ENCODE measurements around the gene SLC38A8.

SLC38A8 gene

DNA sequence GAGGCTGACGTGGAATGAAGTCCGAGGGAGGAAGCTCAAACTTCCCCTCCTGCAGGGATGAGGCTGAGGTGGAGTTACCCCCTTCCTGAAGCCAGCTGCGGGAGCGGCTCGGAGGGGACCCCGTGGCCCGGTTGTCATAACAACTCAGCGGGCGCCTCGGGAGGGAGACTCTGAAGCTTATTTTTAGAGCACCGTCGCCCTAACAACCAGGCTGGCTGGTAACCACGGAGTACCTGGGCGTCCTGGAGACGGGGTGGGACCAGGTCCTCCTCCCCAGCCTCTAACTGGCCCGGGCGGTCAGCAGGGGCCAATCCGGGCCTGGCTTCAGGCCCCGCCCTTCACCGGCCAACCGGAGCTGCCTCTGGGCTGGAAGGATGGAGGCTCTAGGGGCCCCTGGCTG, 46.8 kb downstream of the SLC38A8 start:
- no peaks in the 10 kb centered on the region for H3K4me1 Mint-ChIP-seq
- no peak for ATAC-seq
- H3K4me3 Mint-ChIP-seq, result no peak overlapping the region
- DNase-seq, result no peak
- no peaks in the 10 kb centered on the region for H3K9me3 Mint-ChIP-seq
- H3K27me3 Mint-ChIP-seq, result peaks cover 31% of the 10 kb centered on the region
- no peak overlapping the region for H3K27ac Mint-ChIP-seq
- no peaks in the 10 kb centered on the region for H3K36me3 Mint-ChIP-seq (ENCODE audit: low read depth)

DNA sequence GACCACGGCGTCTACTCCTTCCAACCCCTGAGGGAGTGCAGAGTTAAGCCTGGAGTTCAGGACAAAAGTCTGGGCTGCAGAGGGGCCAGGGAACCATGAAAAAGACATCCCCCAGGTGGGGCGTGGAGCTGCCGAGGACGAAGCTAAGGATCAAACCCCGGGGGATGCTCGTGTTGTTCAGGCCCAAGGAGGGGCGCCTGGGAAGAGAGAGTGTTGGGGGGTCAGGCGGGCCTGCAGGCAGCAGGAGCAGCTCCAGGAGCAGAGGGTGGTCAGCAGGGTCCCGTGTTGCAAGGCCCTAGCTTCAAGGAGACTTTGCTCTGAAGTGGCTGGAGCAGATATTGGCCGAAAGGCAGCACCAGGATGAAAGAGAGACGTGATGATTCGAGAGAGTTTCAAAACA, 47.9 kb downstream of the SLC38A8 start:
- ATAC-seq, result no peak
- no peak for DNase-seq
- Mint-ChIP-seq H3K4me1 (no peaks in the 10 kb centered on the region), H3K27me3 (peaks cover 37% of the 10 kb centered on the region), H3K4me3 (no peak overlapping the region), H3K27ac (no peak overlapping the region), H3K9me3 (no peaks in the 10 kb centered on the region), H3K36me3 (ENCODE audit: low read depth) (no peaks in the 10 kb centered on the region)

DNA sequence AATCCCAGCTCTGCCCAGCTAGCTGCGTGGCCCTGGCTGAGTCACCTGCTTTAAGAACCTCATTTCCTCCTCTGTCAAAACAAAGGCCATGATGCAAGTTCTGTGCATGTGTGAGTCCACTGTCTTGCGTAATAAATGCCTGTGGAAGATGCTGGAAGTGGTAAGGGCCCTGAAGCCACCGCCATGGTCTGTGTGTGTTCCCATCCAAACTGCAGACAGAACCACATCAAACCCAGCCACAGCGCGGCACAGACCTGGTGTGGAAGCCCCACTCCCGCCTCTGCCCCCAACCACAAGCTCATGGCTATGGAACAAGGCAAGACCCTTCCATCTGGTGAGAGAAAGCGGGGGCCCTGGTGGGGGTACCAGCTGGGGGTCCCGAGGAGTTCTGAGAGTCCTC, 48.5 kb downstream of the SLC38A8 start:
- no peak for ATAC-seq
- H3K4me1 Mint-ChIP-seq, result no peaks in the 10 kb centered on the region
- H3K36me3 Mint-ChIP-seq (ENCODE audit: low read depth), result no peaks in the 10 kb centered on the region
- peaks cover 42% of the 10 kb centered on the region for H3K27me3 Mint-ChIP-seq
- no peak overlapping the region for H3K27ac Mint-ChIP-seq
- H3K9me3 Mint-ChIP-seq, result no peaks in the 10 kb centered on the region
- H3K4me3 Mint-ChIP-seq, result no peak overlapping the region
- no peak for DNase-seq

DNA sequence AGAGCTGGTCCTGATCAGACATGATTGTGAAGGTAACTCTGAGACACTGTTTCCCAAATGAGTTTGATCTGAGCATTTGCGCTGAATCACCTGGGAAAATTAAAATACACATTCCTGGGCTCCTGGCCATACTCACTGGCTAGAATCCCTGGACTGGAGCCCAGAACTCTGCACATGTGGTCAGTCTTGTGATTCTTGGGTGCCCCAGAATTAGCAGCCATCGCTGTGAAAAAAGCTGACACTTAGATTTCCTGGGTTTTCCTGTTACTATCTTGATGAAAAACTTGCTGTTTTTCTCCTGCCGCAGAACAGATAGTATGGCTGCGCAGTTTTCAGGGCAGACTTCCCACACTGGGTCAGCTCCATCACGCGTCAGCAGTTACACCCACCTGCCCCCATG, 50.0 kb downstream of the SLC38A8 start:
- H3K36me3 Mint-ChIP-seq (ENCODE audit: low read depth), result no peaks in the 10 kb centered on the region
- DNase-seq, result no peak
- H3K27ac Mint-ChIP-seq, result no peak overlapping the region
- peaks cover 45% of the 10 kb centered on the region for H3K27me3 Mint-ChIP-seq
- no peak for ATAC-seq
- H3K9me3 Mint-ChIP-seq, result no peaks in the 10 kb centered on the region
- H3K4me3 Mint-ChIP-seq, result no peak overlapping the region
- H3K4me1 Mint-ChIP-seq, result no peaks in the 10 kb centered on the region

DNA sequence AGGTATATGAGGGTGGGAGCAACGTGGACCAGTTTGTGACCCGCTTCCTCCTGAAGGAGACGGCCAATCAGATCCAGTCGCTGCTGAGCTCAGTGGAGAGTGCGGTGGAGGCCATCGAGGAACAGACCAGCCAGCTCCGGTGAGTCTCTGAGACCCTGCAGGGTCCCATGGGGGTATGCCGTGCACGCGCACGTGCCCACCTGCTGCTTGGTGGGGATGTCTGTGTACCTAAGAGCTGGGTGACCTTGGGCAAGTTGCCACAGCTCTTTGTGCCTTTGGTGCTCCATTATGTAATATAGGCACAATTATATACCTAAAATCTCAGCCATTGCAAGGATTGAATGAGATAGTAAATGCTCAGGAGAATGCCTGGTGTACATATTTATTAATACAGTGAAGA, 52.1 kb downstream of the SLC38A8 start:
- DNase-seq (no peak), ATAC-seq (no peak)
- Mint-ChIP-seq H3K27ac (no peak overlapping the region), H3K27me3 (peaks cover 41% of the 10 kb centered on the region), H3K36me3 (ENCODE audit: low read depth) (no peaks in the 10 kb centered on the region), H3K4me1 (no peaks in the 10 kb centered on the region), H3K9me3 (no peaks in the 10 kb centered on the region), H3K4me3 (no peak overlapping the region)

DNA sequence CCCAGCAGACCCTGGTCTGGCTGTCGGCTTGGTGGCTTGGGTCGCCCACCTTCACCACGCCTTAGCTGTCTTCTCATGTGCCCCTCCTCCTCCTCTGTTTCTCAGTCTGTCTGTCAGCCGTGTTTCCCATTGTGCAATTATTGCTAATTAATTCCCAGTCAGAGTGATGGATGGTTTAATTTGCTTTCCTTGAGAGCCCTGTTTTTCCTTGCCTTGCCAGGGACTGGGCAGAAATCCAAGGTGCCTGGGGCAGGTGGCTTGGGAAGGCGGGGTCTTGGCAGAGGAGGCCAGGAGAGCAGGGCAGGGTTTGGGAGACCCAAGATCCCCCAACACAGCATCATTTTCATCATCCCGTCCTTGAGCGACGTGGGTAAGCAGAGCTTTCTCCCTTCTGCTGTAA, 53.3 kb downstream of the SLC38A8 start:
- Mint-ChIP-seq H3K27ac (no peak overlapping the region), H3K4me1 (no peaks in the 10 kb centered on the region), H3K4me3 (no peak overlapping the region), H3K36me3 (ENCODE audit: low read depth) (no peaks in the 10 kb centered on the region), H3K9me3 (no peaks in the 10 kb centered on the region), H3K27me3 (peaks cover 33% of the 10 kb centered on the region)
- DNase-seq (no peak), ATAC-seq (no peak)

DNA sequence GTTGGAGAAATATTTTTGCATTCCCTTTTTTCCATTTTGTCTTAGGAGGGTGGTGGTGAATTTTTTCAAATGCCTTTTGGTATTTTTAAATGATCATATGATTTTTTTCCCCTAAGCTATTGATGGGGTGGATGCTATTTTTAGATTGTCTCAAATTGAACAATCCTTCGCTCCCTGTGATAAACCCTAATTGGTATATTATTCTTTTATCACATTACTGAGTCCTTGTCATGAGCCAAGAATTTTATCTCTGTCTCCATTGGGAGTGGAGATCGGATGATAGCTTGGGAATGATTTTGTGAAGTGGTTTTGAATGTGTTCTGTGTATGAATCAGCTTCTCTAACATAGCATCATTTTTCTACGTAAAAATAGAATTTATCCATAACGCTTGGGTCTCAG, 59.1 kb downstream of the SLC38A8 start:
- H3K36me3 Mint-ChIP-seq (ENCODE audit: low read depth), result no peaks in the 10 kb centered on the region
- ATAC-seq (no peak), DNase-seq (no peak)
- H3K27me3 Mint-ChIP-seq, result peaks cover 5% of the 10 kb centered on the region
- no peaks in the 10 kb centered on the region for H3K4me1 Mint-ChIP-seq
- no peak overlapping the region for H3K4me3 Mint-ChIP-seq
- peaks cover 5% of the 10 kb centered on the region for H3K9me3 Mint-ChIP-seq
- H3K27ac Mint-ChIP-seq, result no peak overlapping the region

DNA sequence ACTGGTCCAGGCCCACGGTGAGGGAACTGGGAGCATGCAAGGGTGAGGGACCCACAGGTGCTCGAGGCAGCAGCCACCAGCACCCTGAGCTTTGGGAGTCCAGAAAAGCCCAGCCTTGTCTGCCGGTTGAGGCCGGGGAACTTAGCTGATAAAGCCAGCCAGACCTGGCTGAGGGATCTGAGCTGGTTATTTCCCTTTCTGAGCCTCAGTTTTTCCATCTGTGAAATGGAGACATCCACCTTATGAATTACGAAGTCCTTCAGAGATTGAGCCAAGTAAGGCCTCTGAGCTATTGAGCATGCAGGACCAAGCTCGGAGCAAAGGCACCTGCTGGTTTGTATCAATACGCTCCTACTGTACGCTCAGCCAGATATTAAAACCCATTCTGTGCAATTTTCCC, 60.8 kb downstream of the SLC38A8 start:
- Mint-ChIP-seq H3K4me3 (no peak overlapping the region), H3K9me3 (peaks cover 5% of the 10 kb centered on the region), H3K4me1 (no peaks in the 10 kb centered on the region), H3K27me3 (peaks cover 4% of the 10 kb centered on the region), H3K36me3 (ENCODE audit: low read depth) (no peaks in the 10 kb centered on the region), H3K27ac (no peak overlapping the region)
- ATAC-seq, result no peak
- no peak for DNase-seq

DNA sequence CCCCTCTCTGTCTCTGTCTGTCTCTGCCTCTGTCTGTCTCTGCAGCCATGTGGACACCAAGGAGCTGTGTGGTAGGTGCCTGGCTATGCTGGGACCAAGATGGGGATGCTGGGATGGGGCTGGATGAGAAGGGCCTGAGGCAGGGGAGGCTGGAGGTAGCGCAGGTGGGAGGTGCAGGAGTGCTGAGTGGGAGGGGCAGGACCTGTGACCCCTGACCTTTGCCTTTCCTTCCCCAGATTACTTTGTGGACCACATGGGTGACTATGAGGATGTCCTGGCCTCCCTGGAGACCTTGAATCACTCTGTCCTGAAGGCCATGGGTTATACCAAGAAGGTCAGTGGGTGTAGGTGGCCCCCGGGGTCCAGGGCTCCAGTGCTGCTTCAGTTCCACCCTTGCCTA, 61.8 kb downstream of the SLC38A8 start:
- Mint-ChIP-seq H3K27ac (no peak overlapping the region), H3K4me1 (no peaks in the 10 kb centered on the region), H3K9me3 (peaks cover 5% of the 10 kb centered on the region), H3K36me3 (ENCODE audit: low read depth) (no peaks in the 10 kb centered on the region), H3K4me3 (no peak overlapping the region), H3K27me3 (no peaks in the 10 kb centered on the region)
- ATAC-seq (peak; percentile 20), DNase-seq (no peak)

DNA sequence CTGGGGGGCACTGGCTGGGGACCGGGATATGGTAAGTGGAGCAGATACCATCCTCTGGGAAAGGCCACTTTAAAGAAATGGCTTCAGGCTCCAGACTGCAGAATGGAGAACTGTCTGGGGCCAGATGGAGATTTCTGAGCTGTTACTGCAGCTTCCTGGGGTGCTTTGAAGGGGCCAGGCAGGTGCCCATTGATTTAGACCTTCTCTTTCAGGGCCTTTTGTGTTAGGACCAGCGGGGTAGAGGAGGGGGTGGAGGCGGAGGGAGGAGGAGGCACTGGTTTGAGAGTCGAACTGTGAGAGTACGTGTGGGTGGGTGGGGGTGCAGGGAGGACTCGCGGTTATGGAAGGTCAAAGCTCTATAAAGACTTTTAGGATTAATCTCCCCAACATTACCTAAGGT, 63.2 kb downstream of the SLC38A8 start:
- H3K27ac Mint-ChIP-seq, result no peak overlapping the region
- ATAC-seq, result no peak
- DNase-seq, result no peak
- H3K4me3 Mint-ChIP-seq, result no peak overlapping the region
- no peaks in the 10 kb centered on the region for H3K36me3 Mint-ChIP-seq (ENCODE audit: low read depth)
- no peaks in the 10 kb centered on the region for H3K4me1 Mint-ChIP-seq
- H3K27me3 Mint-ChIP-seq, result peaks cover 2% of the 10 kb centered on the region
- H3K9me3 Mint-ChIP-seq, result peaks cover 5% of the 10 kb centered on the region

DNA sequence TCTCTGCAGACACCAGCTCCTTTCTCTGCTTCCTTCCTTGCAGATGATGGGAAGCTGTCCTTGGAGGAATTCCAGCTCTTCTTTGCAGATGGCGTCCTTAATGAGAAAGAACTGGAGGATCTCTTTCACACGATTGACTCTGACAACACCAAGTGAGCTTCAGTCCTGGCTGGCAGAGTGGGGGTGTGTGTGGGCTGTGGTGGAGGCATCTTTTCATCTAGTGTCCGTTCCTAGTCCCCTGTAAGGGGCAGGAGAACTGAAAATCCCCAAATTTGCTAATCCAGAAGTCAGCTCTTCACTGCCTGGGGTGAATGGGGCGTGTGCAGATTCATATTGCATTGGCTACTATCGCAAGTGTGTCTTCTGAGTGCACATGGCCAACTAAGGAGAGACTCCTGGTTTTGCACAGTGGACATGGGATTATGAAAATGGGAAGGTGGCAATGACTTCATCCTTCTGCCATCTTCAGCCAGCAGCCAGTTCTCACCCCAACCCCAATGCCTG, 64.1 kb downstream of the SLC38A8 start:
- Mint-ChIP-seq H3K27me3 (peaks cover 2% of the 10 kb centered on the region), H3K4me3 (no peak overlapping the region), H3K27ac (no peak overlapping the region), H3K9me3 (peaks cover 5% of the 10 kb centered on the region), H3K36me3 (ENCODE audit: low read depth) (no peaks in the 10 kb centered on the region), H3K4me1 (no peaks in the 10 kb centered on the region)
- ATAC-seq (no peak), DNase-seq (no peak)

DNA sequence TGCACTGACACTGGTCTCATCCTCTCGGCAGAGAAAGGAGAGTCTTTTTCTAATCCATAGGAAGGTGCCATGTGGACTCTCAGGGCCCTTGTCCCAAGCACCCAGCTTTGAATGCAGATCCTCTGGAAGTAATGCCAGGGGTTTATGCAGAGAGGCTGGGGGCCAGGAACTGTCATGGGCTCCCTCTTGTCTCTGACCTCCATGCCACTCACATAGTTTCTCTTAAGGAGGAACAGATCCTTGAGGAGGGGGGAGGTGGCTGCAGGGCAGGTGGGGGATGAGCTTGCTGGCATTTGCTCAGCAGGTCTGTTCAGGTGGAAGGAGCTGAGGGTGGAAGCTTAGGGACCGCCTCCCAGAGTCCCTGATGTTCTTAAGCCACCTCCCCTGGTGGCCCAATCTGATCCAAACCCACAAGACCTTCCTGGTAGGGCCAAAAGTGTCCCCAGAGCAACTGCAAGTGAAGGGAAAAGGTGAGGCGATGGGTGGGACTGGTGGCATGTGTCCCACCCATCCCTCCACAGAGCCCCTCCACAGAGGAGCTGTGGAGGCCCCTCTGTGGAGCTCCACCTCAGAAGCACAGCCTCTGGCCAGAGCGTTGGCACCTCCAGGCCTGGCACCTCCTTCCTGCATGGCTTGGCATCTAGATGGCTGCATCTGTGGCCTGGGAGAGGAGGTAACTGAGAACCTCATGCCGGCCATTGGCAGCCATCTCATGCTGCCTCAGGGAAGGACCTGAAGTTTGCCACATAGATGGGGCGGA, 65.4 kb downstream of the SLC38A8 start:
- no peaks in the 10 kb centered on the region for H3K4me1 Mint-ChIP-seq

DNA sequence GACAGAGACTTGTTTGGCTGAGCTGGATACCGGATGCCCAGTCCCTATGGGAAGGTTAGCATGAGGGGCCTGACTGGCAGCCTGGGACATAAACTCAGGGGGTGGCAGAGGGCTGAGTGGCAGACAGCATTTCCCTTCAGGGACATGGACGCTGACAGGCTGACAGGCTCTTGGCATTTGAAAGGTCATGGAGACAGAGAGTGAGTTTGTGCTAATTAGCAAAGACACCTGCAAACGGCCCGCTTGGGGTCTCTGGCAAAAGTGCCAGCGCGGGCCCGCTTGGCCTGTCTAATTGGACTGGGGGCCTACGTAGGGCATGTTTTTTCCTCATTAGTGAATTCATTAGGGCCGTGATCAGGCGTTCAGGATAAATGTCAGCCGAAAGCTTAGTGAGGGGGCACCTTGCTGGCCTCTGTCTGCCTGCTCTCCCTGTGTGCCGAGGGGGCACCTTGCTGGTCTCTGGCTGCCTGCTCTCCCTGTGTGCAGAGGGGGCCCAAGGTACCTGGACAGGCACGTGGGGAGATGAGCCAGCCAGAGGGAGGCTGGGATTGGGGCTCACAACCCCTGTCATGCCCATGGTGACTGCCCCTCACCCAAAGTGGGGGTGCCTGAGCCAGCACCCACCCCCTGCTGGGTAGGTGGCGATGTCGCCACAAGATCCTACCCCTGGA, 66.9 kb downstream of the SLC38A8 start:
- Mint-ChIP-seq H3K27me3 (peaks cover 8% of the 10 kb centered on the region), H3K4me1 (no peaks in the 10 kb centered on the region), H3K9me3 (peaks cover 5% of the 10 kb centered on the region), H3K27ac (no peak overlapping the region), H3K4me3 (no peak overlapping the region), H3K36me3 (ENCODE audit: low read depth) (no peaks in the 10 kb centered on the region)
- no peak for ATAC-seq
- DNase-seq, result no peak

More for the DNA sequence above, 65.4 kb downstream of the SLC38A8 start:
- Mint-ChIP-seq H3K4me3 (no peak overlapping the region), H3K36me3 (ENCODE audit: low read depth) (no peaks in the 10 kb centered on the region), H3K27ac (no peak overlapping the region), H3K27me3 (peaks cover 2% of the 10 kb centered on the region), H3K9me3 (peaks cover 5% of the 10 kb centered on the region)
- DNase-seq, result no peak
- ATAC-seq, result no peak

DNA sequence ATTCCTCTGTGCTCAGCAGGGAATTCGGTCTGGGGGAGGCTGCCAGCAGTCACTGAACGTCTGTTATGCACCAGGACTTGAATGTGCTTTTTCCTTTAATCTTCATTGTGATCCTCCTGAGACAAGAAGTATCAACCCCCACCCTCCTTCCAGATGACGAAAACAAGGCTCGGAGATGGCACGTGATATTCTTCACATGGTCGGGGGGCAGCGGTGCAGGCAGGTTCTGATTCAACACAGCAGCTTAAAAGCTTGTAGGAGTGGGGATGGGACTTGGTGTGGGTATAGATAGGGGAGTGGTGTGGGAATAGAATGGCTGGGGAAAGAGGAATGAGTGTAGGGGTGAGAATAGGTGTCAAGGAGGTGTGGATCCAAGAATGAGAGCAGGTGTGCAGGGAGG, 68.1 kb downstream of the SLC38A8 start:
- DNase-seq (no peak), ATAC-seq (no peak)
- H3K27me3 Mint-ChIP-seq, result peaks cover 18% of the 10 kb centered on the region
- H3K36me3 Mint-ChIP-seq (ENCODE audit: low read depth), result no peaks in the 10 kb centered on the region
- no peak overlapping the region for H3K4me3 Mint-ChIP-seq
- peaks cover 5% of the 10 kb centered on the region for H3K9me3 Mint-ChIP-seq
- H3K27ac Mint-ChIP-seq, result no peak overlapping the region
- H3K4me1 Mint-ChIP-seq, result no peaks in the 10 kb centered on the region

DNA sequence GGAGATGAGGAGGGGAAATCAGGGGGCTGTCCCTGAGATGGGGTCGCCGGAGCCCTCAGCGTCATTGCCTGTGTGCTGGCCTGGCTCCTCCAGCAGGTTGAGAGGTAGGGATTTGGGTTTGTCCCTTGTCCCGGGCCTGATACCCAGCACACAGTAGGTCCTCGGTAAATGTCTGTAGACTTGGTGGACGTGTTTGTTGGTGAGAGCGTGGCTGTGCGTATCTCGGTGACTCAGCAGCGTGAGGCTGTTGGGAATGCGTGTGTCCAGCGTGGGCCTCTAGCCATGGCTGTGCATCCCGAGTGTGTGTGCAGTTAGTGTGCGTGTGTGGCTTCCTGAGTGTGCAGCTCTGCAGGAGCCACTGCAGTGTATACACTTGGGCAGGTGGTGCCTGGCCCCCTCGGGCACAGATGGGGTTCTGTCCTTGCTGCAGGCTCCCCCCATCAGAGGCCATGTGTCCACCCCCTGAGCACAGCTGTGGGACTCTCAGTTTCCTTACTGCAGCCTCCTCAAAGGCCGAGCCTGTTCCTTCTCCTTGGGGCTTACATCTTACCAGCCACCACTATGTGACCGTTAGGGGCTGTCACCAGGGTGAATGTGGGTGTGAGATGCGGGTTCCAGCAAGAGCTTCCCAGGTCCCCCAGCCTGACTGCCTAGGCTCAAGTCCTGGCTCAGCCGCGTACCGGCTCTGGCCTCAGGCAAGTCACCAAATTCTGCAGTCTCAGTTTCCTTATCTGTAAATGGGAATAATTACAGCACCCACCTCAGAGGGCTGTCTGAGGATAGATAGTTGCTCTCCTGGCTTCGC, 68.8 kb downstream of the SLC38A8 start:
- Mint-ChIP-seq H3K4me1 (peaks cover 3% of the 10 kb centered on the region), H3K9me3 (peaks cover 2% of the 10 kb centered on the region), H3K27ac (no peak overlapping the region), H3K27me3 (peaks cover 22% of the 10 kb centered on the region), H3K36me3 (ENCODE audit: low read depth) (no peaks in the 10 kb centered on the region), H3K4me3 (no peak overlapping the region)
- DNase-seq (no peak), ATAC-seq (no peak)
